Stomach (tissue), 4 donors: ENCODE results near the gene ARHGAP1.

ENCODE experiments used
- CTCF ChIP-seq, 7 experiments: fragments of 450-650 bp in 4 of 7; fragments of 200-600 bp in 3 of 7; sonication (generic) in 3 of 7; IDR thresholded peaks; one replicate each; pipeline ENCODE4 v1.5.1; 2016 to 2019; ENCODE audit warnings: antibody characterized with exemption in 7 of 7, control low read depth in 2 of 7, mild to moderate bottlenecking in 1 of 7
- EP300 ChIP-seq: sonication (generic); formaldehyde crosslinking; IDR thresholded peaks from one replicate; pipeline ENCODE4 v1.6.1; 2017; ENCODE audit warnings: antibody characterized with exemption
- POLR2A ChIP-seq, 4 donors: fragments of 450-650 bp; IDR thresholded peaks; one replicate each; pipeline ENCODE4 v1.6.1; 2016; ENCODE audit warnings: antibody characterized with exemption in 4 of 4, control low read depth in 2 of 4, mild to moderate bottlenecking in 1 of 4, moderate library complexity in 1 of 4
- POLR2AphosphoS5 ChIP-seq, 3 donors: sonication (generic); formaldehyde crosslinking; IDR thresholded peaks; one replicate each; pipeline ENCODE4 v1.6.1; 2016; ENCODE audit warnings: antibody characterized with exemption in 3 of 3

DNA sequence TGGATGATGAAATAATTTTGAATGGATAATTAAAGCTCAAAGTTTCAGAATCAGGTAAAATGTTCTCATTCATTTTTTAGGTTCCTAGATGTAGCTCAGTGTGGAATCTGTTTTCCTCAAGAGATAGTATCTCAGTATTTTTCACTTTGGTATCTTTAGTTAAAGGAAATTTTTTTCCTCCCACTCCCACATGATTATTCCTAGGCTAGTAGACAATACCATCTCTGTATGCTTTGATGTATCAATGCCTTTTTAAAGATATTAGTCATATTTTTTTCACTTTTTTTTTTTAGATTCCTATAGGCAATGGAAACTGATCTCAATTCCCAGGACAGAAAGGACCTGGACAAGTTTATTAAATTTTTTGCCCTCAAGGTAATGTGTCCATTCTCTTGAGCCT is 56.4 kb downstream of the ARHGAP1 start:
- no peak for TF ChIP-seq CTCF (IDR thresholded peaks at IDR 0.05)
- TF ChIP-seq EP300 = no peak
- TF ChIP-seq POLR2AphosphoS5 (IDR thresholded peaks at IDR 0.05) = no peak
- TF ChIP-seq POLR2A (IDR thresholded peaks at IDR 0.05) = no peak
